Parathyroid adenoma (tissue), 2 donors: ENCODE data around the gene SERPINB6.
"Not testable (repeated sequence)": the region's sequence is repeated elsewhere in the genome, so short reads cannot be mapped to it uniquely, and the experiment has no call there.

Experiments used
- H2AFZ ChIP-seq: fragments of 300-600 bp; sonication (generic); one replicate; pipeline ENCODE4 v1.7.0; 2017; ENCODE audit warnings: antibody characterized with exemption, mild to moderate bottlenecking
- H3K27ac ChIP-seq: fragments of 300-600 bp; sonication (generic); one replicate; pipeline ENCODE4 v1.7.0; 2017
- H3K27me3 ChIP-seq: fragments of 300-600 bp; sonication (generic); one replicate; pipeline ENCODE4 v1.7.0; 2017; ENCODE audit warnings: low read length; ENCODE audit not compliant: control insufficient read depth, insufficient read depth
- H3K36me3 ChIP-seq: fragments of 300-600 bp; sonication (generic); one replicate; pipeline ENCODE4 v1.7.0; 2017; ENCODE audit warnings: low read length; ENCODE audit not compliant: control insufficient read depth, insufficient read depth
- H3K4me1 ChIP-seq: fragments of 300-600 bp; sonication (generic); one replicate; pipeline ENCODE4 v1.7.0; 2017; ENCODE audit warnings: control low read depth
- H3K4me2 ChIP-seq: fragments of 300-600 bp; sonication (generic); one replicate; pipeline ENCODE4 v1.7.0; 2017; ENCODE audit warnings: low read length
- H3K4me3 ChIP-seq: fragments of 300-600 bp; sonication (generic); one replicate; pipeline ENCODE4 v1.7.0; 2017; ENCODE audit warnings: low read depth, low read length
- H3K79me2 ChIP-seq: fragments of 300-600 bp; sonication (generic); one replicate; pipeline ENCODE4 v1.7.0; 2017; ENCODE audit warnings: control low read depth
- H3K9ac ChIP-seq: fragments of 300-600 bp; sonication (generic); one replicate; pipeline ENCODE4 v1.7.0; 2017; ENCODE audit warnings: mild to moderate bottlenecking
- H3K9me3 ChIP-seq: fragments of 300-600 bp; sonication (generic); one replicate; pipeline ENCODE4 v1.7.0; 2017; ENCODE audit warnings: low read length; ENCODE audit not compliant: control insufficient read depth
- TF ChIP-seq, protein P1 (sequence below): fragments of 300-600 bp; sonication (generic); IDR thresholded peaks from one replicate; pipeline ENCODE4 v1.7.0; 2017; ENCODE audit warnings: antibody characterized with exemption, mild to moderate bottlenecking
- donor health status: primary hyperparathyroidism.

Gene SERPINB6

DNA sequence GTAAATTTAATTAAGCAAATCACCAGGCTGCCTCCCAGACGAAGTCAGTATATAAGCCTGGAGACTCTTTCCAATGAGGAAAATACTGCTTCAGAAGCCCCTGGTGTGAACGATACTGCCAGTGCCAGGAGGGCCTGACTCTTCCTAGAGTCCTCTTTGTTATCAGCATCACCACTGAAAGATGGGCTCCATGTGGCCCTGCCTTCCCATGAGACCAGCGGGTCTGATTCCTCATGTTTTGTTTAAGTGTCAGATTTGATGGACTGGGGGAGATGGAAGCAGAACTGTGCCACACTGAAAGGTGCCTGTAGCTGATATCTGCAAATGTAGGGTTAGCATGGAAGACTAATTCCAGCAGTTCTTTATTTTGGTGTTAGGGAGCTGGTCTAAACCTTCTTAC lies 36.2 kb upstream of the SERPINB6 start:
- TF ChIP-seq, protein P1, sequence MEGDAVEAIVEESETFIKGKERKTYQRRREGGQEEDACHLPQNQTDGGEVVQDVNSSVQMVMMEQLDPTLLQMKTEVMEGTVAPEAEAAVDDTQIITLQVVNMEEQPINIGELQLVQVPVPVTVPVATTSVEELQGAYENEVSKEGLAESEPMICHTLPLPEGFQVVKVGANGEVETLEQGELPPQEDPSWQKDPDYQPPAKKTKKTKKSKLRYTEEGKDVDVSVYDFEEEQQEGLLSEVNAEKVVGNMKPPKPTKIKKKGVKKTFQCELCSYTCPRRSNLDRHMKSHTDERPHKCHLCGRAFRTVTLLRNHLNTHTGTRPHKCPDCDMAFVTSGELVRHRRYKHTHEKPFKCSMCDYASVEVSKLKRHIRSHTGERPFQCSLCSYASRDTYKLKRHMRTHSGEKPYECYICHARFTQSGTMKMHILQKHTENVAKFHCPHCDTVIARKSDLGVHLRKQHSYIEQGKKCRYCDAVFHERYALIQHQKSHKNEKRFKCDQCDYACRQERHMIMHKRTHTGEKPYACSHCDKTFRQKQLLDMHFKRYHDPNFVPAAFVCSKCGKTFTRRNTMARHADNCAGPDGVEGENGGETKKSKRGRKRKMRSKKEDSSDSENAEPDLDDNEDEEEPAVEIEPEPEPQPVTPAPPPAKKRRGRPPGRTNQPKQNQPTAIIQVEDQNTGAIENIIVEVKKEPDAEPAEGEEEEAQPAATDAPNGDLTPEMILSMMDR: no peak
- Histone ChIP-seq H3K36me3 (no peaks in the 10 kb centered on the region), H3K27ac (no peak overlapping the region), H3K79me2 (no peaks in the 10 kb centered on the region), H3K4me3 (no peak overlapping the region), H3K27me3 (no peaks in the 10 kb centered on the region), H2AFZ (no peak overlapping the region), H3K9me3 (no peaks in the 10 kb centered on the region), H3K4me2 (no peak overlapping the region), H3K4me1 (no peaks in the 10 kb centered on the region), H3K9ac (no peak overlapping the region)

DNA sequence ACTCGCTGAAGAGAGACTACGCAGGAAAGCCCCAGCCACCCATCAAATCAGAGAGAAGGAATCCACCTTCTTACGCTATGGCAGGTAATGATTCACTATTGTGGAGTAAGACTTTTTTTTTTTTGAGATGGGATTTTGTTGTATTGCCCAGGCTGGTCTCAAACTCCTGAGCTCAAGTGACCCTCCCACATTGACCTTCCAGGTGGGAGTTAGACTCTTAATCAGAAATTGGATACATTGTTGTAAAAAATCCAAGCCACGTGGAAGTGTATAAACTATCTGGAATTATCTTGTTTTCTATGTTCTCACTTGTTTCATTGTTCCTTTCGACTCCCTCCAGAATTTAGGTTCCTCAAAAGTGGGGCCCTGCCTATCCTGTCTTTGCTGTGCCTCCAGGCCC lies 35.1 kb upstream of the SERPINB6 start:
- Histone ChIP-seq H3K9me3 (no peaks in the 10 kb centered on the region), H3K4me2 (no peak overlapping the region), H3K4me3 (no peak overlapping the region), H3K27me3 (no peaks in the 10 kb centered on the region), H3K27ac (no peak overlapping the region), H3K79me2 (no peaks in the 10 kb centered on the region), H3K9ac (no peak overlapping the region), H3K4me1 (no peaks in the 10 kb centered on the region), H3K36me3 (no peaks in the 10 kb centered on the region), H2AFZ (no peak overlapping the region)
- TF ChIP-seq, protein P1: no peak

- Histone ChIP-seq H2AFZ (no peak overlapping the region), H3K79me2 (no peaks in the 10 kb centered on the region), H3K9me3 (no peaks in the 10 kb centered on the region), H3K9ac (no peak overlapping the region), H3K36me3 (no peaks in the 10 kb centered on the region), H3K4me3 (no peak overlapping the region), H3K4me1 (no peaks in the 10 kb centered on the region), H3K27ac (no peak overlapping the region), H3K27me3 (no peaks in the 10 kb centered on the region), H3K4me2 (no peak overlapping the region)
- TF ChIP-seq, protein P1: no peak
These were observed 34.5 kb upstream of the SERPINB6 start for GRCh38 chr6:3005874-3006273.

DNA sequence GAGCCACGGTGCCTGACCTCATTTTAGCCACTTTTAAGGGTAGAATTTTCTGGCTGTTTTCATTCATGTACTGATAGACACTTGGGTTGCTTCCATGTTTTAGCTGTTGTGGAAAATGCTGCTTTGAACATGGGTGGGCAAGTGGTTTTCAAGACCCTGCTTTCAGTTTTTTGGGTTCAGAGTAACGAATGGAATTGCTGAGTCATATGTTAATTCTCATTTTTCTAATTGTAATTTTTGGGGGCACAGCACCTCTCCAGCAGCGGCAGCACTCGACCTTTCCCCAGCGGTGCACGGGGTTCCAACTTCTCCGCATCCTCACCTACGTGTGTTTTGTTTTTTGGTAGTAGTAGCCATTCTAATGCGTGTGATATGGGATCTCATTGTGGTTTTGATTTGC lies 33.7 kb upstream of the SERPINB6 start:
- no peaks in the 10 kb centered on the region for H3K27me3 ChIP-seq
- H3K36me3 ChIP-seq: no peaks in the 10 kb centered on the region
- no peaks in the 10 kb centered on the region for H3K79me2 ChIP-seq
- H2AFZ ChIP-seq: no peak overlapping the region
- H3K27ac ChIP-seq: no peak overlapping the region
- no peak overlapping the region for H3K4me2 ChIP-seq
- no peaks in the 10 kb centered on the region for H3K9me3 ChIP-seq
- no peaks in the 10 kb centered on the region for H3K4me1 ChIP-seq
- no peak overlapping the region for H3K9ac ChIP-seq
- TF ChIP-seq, protein P1: no peak
- H3K4me3 ChIP-seq: no peak overlapping the region

GRCh38 chr6:3003226-3003625 lies 31.9 kb upstream of the SERPINB6 start:
- not testable (repeated sequence) for H3K9me3 ChIP-seq, H3K36me3 ChIP-seq, H3K27me3 ChIP-seq, H3K4me3 ChIP-seq, H3K4me1 ChIP-seq, H3K79me2 ChIP-seq, H2AFZ ChIP-seq, H3K9ac ChIP-seq, H3K4me2 ChIP-seq, H3K27ac ChIP-seq
